Breast epithelium (tissue), 3 donors: ENCODE measurements around the gene AK8.

Experiments used
- CTCF ChIP-seq, 3 donors: fragments of 450-650 bp; IDR thresholded peaks; one replicate each; pipeline ENCODE4 v1.5.1; 2016 to 2017; ENCODE audit warnings: antibody characterized with exemption in 3 of 3, mild to moderate bottlenecking in 3 of 3, moderate library complexity in 3 of 3
- POLR2A ChIP-seq: fragments of 450-650 bp; IDR thresholded peaks from one replicate; pipeline ENCODE4 v1.6.1; 2016; ENCODE audit warnings: antibody characterized with exemption, mild to moderate bottlenecking, moderate library complexity

- TF ChIP-seq POLR2A, result no peak
- TF ChIP-seq CTCF (IDR thresholded peaks at IDR 0.05), result no peak
These were observed 7.7 kb upstream of the AK8 start for GRCh38 chr9:132885720-132886333.
